GM18507 (cell line): Measurements from ENCODE around the gene FAM98C.

ENCODE experiments used
- DNase-seq: peaks from one replicate; pipeline ENCODE4 v3.0.0; 2011; ENCODE audit warnings: low read depth; ENCODE audit not compliant: insufficient read length; ENCODE audit errors: extremely low spot score
- FAIRE-seq: peaks from 2 replicates; lab custom pipeline; 2011; peaks lifted over from hg19 to GRCh38; lab: Jason Lieb, UNC

Gene FAM98C

GRCh38 chr19:38375748-38376147 lies 27.1 kb upstream of the FAM98C start:
- FAIRE-seq, result no peak
- DNase-seq, result no peak

DNA sequence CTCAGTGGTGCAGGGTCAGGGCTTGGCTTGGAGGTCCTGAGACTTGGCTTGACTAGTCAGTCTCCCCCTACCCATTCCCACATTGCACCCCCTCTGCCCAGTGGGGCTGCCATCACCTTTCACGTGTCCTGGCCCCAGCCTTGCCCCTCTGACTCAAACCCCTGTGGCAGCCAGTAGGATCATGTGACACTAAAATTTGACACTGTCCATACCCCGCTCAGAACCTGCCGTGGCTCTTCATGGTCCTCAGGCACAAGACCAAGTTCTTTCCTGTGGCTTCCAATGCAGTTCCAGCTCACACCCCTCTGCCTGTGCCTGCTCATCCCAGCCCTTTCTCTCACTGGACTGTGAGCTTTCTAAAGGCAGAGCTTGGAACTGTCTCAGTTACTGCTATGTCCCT lies 26.3 kb upstream of the FAM98C start:
- no peak for FAIRE-seq
- DNase-seq, result no peak

DNA sequence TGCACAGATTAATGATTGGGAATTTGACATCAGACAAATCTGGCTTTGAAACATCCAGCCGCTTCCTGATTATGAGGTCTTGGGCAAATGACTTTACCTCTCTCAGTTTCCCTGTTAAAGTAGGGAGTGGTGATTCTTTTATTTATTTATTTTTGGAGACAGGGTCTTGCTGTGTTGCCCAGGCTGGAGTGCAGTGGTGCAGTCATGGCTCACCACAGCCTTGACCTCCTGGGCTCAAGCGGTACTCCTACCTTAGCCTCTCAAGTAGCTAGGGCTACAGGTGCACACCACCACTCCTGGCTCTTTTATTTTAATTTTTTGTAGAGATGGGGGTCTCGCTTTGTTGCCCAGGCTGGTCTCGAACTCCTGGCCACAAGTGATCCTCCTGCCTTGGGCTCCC lies 25.8 kb upstream of the FAM98C start:
- FAIRE-seq (no peak), DNase-seq (no peak)

DNA sequence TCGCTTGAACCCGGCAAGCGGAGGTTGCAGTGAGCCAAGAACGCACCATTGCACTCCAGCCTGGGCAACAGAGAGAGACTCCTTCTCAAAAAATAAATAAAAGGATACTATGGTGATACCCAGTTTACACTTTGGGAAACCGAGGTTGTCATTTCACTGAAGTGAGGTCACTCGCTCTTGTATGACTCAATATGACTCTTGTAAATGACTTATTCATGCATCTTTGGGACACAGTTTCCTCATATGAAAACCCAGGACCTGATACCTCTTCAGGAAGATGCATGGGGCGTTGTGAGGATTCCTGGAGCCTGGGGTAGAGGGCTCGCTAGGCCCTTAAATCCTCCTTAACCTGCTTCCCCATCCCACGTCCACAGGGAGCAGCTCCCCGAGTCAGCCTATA lies 24.0 kb upstream of the FAM98C start:
- no peak for FAIRE-seq
- DNase-seq, result no peak

- no peak for DNase-seq
- FAIRE-seq, result no peak
These were observed 21.8 kb upstream of the FAM98C start for GRCh38 chr19:38381138-38381537.

DNA sequence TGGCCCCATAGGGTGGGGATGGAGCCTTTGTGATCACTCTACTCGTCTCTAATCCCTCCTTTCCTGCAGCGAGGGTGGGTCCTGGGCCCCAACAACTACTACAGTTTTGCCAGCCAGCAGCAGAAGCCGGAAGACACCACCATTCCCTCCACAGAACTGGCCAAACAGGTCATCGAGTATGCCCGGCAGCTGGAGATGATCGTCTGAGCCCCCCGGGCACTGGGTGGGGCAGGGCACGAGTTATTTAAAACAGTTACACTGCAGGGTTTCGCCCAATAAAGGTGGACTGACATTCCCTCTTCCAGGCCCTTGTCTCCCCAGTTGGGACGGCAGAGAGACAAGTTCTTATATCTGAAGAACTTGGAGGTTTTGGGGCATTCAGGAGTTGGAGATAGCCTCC lies 19.7 kb upstream of the FAM98C start:
- DNase-seq, result no peak
- FAIRE-seq, result no peak

DNA sequence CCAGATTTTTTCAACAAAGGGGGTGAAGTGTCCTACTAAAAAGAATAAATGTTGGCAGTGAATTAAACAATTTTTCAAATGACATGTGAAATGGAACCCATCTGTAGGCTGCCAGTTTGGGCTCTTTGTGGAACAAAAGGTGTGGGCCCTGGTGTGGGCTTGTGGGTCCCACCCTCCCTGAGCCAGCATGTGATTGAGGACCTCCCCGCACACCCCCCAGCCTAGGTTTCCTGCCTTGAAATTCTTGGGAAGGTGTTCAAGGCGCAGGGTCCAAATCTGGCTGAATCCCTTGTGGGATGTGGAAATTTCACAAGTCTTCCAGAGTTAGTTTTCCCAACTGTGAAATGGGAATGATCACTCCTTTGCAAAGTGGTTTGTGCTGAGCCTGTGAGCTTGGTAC lies 19.1 kb upstream of the FAM98C start:
- FAIRE-seq (no peak), DNase-seq (no peak)

DNA sequence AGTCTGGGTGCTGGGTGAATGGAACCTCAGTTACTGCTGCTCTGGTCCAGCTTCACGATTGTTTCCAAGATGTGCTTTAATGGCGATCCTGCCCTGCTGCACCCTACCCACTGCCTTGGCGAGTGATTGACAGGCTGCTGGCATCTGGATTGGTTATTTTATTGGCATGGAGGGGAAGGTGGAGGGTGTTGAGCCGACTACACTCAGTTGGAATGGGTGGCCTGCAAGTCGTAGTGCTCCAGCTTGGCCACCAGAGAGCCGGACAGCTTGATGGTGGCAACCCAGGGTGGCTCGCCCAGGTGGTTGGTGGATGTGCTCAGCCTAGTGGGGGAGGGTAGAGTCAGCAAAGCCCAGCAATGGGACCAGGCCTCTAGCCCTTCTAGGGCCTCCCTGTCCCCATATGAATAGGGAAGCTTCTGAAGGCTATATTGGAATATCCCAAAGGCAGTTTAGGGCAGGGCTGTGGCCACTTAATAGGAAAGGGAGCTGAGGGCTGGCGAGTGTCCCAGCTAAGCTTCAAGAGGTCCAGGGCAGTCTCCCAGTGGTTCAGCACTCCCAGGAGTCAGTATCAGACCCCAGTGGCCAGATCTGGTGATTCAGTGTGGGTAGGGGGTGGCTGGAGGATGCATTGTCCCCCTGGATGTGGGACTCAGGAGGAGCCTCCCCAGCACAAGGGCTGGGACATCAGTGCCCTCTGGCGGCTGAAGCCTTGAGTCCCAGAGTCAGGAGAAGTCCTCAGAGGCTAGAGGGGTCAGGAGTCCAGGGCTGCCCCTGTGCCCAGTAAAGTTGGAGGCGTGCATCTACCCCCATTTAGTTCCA lies 18.5 kb upstream of the FAM98C start:
- no peak for DNase-seq

DNA sequence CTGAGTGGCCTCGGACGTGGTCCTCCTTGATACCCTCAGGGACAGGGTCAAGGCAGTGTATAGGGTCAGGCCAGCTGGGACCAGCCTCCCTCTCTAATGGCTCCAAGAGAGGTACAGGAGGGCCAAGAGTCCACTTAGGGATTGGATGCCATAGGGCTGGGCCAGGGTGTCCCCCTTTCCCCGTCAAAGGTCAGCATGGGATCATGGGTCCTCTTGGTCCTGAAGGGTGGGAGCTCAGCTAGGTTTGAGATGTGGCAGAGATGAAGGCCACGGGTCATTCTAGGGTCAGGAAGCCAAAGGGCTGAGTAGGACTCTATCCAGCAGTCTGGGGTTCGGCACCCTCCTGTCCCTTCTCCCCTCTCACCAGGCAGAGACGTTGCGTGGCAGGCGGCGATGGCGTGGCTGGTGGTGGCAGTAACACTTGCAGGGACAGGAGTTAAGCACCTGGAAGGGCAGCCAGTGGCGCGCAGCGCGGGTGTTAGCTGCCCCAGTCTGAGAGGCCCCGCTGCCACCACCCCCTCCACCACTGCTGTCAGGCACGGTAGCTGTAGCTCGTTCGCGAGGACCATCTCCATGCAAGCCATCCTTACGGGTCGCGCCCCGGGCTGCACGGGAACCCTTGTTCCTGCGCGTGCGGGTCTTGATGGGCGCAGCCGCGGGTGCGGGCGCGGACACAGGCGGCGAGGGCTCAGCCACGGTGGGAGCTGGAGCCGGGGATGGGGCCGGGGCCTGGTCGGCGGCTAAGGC lies 17.7 kb upstream of the FAM98C start:
- DNase-seq (no peak), FAIRE-seq (no peak)

More for the DNA sequence above, 18.5 kb upstream of the FAM98C start:
- FAIRE-seq, result no peak

DNA sequence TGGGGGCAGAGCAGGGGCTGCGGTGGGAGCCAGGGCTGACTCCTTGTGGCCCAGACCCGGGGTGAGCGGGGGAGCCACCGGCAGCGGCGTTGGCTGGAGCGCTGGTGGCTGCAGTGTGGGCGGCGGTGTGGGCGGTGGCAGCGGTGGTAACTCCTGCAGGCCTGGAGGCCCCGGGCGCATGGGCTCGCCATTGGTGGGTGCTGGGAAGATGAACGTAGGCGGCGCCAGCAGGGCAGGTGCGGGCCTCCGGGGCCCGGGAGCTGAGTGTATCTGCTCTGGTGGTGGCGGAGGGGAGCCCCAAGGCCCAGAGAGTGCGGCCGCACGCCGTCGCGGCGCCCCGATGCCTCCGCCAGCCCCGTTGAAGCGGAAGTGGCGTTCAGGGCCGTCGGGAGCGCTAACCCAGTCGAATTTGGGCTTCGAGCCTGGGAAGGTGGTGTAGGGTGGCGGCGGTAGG lies 17.1 kb upstream of the FAM98C start:
- DNase-seq, result no peak
- no peak for FAIRE-seq

DNA sequence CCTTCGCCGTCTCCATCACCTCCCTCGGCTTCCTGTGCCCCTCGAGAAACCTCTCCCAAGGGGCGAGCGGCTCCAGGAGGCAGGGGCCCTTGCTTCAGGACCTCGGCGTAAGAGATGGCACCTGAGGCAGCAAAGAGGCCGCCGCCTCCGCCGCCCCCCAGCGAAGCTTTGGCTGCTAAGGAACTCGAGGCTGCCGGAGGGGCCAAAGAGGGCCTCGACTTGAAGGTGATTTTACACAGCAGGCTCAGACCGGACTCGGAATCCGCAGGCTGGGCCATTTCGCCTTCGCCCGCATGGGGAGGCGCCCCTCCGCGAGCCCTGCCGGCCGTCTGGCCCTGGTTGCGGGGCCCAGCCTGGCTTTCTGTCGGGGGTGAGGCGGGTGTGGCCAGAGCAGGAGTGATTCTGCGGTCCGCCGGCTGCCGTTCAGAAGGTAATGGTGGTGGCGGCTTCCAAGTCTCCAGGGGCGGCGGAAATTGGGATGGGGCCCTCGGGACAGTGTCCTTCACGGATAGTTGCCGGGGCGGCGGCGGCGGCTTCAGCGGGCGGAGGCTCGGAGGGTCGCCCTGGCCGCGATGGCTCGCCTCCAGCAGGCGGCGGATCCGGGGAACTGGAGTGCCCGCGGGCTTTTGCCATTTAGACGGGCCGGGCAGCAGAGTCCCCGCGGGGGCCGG lies 16.5 kb upstream of the FAM98C start:
- no peak for DNase-seq
- no peak for FAIRE-seq

- DNase-seq (no peak), FAIRE-seq (peak; percentile 53)
These were observed 15.8 kb upstream of the FAM98C start for GRCh38 chr19:38386971-38387549.

GRCh38 chr19:38387550-38388348 lies 15.1 kb upstream of the FAM98C start, which contains the start of gene GGN:
TSS of gene GGN (minus strand) at chr19:38388034. CDS start at chr19:38387261, 773 bp downstream.
- FAIRE-seq (peak; percentile 76), DNase-seq (peak; percentile 74)

GRCh38 chr19:38388349-38389100 lies 14.4 kb upstream of the FAM98C start, which contains the start of gene SPRED3:
TSS of gene SPRED3 (plus strand) at chr19:38388697. CDS start at chr19:38390303, 1,606 bp downstream.
- FAIRE-seq, result no peak
- DNase-seq, result no peak

GRCh38 chr19:38389101-38389925 lies 13.6 kb upstream of the FAM98C start:
- DNase-seq, result no peak
- FAIRE-seq, result no peak

DNA sequence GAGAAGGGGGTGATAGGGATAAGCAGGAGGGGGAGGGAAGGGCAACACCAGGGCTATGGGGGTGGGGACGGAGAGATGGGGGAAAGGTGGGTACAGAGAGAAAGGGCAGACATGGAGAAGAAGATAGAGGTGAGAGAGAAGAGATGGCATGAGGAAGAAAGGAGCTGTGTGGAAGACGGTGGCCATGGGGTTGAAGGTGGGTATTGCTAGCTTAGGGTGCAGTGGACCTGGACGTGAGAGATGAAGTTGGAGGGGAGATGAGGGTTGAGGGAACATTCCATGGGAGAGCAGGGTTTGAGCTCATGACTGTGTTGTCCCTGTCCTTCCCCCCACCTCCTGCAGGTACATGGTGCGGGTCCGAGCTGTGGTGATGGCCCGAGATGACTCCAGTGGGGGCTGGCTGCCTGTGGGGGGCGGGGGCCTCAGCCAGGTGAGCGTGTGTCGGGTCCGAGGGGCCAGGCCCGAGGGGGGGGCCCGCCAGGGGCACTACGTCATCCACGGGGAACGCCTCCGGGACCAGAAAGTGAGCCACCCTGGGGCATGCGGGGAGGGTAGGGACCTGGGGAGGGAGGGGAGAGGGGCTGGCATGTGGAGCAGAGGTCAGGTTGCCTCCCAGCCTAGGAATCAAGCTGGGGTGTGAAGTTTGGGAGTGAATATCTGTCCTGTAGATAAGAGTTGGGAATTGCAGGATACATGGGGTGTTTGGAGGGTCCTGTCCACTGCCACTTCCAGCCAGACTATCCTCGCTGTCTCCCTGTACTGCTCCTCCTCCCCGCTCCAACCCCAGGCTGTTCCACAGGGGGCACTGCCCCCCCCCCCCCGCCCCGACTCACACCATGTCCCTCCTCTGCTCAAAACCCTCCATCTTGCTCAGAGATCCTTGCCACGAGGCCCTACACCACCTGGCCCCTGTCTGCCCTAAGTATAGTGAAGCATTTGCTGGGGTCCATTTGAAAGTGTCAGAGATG lies 12.7 kb upstream of the FAM98C start:
- DNase-seq (no peak), FAIRE-seq (no peak)
